DMS153 (cell line): ENCODE data around the gene SPATA20.

ENCODE experiments used
- DNase-seq: peaks from one replicate; lab custom pipeline; 2025; lab: John Stamatoyannopoulos, UW

Gene SPATA20

DNA sequence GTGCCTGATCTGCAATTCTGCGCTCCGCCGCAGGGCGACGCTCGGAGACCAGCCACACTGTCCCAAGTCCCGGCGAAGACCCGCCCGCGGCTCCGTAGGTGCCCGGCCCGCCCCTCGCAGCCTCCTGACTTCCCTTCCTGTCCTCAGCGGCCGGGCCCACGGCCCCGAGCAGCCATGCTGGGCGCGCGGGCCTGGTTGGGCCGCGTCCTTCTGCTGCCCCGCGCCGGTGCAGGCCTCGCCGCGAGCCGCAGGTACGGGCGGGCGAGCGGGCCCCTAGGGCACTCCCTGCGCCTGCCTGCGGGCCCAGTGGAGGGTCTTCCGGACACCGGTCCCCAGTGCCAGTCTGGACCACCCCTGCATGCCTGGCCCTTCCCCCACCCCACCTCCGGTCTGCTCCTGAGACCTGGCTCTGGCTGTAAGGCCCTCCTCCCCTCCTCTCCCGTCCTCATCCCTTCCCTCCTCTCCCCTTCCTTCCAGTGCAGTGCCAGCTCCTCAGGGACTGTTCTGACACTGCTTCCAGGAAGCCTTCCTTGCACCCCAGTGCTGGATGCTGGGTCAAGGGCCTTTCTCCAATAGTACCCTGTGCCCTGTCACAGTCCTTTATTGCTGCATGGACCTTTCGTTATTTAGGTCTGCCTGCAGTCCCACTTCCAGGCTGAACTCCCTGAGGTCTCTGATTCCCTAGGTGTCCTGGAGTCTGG is at the start of gene SPATA20:
TSS of gene SPATA20 (plus strand) at position 140 of the 701 bp plus-strand sequence. CDS start at position 175, 35 bp downstream.
- peak; percentile 81 for DNase-seq

DNA sequence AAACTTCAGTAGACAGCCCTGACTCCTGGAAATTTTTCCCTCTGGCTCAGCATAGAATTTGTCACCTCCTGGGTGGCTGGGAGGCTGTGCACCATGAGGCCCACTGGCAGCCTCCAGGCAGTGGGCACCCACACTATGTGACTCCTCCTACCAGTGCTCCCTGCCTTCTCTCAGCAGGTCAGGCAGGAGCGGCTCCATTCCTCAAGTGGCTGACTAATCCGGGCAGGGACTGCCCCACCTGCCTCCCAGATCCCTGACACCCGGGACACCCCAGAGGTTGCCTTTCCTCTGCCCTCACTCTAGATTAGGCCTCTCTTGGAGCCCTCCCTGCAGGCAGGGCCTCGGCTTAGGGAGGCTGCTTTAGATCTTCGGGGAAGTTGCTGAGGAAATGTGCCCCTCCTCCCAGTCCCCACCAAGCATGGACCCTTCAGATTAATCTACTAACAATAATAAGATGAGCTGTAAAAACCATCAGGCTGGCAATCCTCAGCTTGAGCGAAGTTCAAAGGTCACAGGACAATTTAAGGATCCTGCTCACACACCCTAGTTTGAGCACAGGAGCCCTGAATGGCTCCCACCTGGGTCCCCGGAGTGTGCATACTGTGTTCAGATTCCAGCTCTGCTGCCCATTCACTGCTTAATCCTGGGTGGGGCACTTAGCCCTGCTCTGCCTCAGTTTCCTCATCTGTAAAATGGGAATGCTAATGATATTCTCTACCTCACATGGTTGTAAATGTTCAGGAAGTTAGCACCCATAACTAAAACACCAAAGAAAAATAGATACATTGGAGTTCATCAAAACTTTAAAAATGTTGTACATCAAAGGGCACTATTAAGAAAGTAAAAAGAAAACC is 48.7 kb upstream of the SPATA20 start:
- no peak for DNase-seq

DNA sequence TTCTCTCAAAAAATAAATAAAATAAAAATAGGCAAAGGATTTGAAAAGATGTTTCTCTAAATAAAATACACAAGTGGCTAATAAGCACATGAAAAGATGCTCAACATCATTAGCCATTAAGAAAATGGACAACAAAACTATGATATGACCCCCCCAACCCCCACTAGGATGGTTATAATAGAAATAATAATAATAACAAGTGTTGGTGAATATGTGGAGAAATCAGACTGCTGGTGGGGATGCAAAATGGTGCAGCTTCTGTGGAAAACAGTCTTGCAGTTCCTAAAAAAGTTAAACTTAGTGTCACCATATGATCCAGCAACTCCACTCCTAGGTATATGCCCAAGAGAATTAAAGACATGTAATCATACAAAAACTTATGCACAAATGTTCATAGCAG is 47.7 kb upstream of the SPATA20 start:
- DNase-seq, result no peak

DNA sequence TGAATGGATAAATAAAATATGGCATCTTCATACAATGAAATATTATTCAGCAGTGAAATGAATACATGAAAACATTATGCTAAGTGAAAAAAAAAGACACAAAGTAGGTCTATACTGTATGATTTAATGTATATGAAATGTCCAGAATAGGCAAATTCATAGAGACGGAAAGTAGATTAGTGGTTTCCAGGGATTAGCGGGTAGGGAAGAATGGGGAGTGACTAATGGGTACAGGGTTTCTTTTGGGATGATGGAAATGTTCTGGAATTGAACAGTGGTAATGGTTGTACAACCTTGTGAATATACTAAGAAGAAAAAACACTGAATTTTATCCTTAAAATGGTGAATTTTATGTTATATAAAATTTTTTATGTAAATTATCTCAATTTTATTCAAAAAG is 47.3 kb upstream of the SPATA20 start:
- DNase-seq, result no peak

DNA sequence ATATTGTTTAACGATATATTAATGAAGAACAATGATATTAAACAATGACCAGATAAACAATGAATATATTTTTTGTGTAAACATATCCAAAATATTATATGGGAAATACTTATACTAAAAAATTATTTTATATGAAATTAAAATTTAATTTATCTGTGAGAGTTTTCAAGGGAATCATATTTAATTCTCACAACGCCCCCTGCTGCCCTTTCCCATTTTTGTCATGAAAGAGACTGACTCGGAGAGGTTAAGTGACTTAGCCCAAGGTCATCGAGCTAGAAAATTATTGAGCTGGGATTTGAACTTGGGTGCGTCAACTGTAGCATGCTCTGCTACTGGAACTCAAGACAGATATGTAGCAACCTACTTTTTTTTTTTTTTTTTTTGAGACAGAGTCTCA is 45.9 kb upstream of the SPATA20 start:
- DNase-seq, result no peak

DNA sequence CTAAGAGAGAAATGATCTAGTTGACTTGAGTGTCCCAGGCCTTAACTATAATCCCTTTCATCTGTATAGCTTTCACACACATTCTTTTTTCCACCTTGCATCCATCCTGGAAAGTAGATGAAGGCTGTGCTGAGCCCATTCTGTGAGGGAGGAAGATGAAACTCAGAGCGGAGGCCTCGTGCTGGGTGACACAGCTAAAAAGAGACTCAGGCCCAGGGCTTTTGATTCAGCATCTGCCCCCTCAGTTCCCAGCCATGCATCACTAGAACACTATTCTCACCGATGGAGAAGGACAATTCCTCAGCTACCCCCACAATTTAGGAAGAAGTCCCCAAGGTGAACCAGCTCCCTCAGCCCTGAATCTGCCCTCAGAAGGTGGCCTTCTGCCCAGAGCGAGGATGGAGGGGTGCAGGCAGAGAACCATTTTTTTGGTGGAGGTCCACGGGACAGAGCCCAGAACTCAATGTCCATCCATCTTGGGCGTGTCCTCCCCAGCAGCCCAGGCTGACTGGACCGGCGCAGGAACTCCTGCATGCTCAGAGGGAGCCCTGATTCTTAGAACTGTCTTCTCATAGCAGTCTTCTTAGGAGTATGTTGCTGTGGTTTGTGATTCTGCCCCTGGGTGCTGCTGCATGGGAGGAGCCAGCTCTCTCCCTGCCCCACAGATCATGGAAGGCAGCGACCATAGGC is 44.5 kb upstream of the SPATA20 start:
- no peak for DNase-seq

DNA sequence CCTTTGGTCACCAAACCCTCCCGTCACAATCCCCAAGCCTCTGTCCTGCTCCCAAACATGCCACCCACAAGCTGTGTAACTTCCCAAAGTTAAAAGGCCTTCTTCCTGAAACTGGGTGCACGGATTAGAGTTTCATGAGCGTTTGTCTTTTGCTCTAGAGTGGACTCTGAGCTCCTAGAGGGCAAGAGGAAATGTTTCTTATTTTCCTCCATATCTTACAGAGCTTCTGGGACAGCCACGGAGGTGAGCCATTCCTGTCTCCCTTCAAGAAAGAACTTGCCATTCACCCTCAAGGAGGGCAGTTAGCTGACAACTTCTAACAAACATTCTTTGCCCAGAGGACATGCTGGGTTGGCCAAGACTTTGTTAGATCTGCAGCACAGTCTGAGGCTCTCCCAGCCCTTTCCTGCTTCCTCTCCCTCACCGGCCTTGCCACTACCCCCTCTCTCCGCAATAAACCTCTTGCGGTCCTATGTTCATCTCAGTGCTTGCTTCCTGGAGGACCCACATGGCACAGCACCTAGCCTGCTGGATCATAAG is 41.3 kb upstream of the SPATA20 start:
- DNase-seq, result no peak

DNA sequence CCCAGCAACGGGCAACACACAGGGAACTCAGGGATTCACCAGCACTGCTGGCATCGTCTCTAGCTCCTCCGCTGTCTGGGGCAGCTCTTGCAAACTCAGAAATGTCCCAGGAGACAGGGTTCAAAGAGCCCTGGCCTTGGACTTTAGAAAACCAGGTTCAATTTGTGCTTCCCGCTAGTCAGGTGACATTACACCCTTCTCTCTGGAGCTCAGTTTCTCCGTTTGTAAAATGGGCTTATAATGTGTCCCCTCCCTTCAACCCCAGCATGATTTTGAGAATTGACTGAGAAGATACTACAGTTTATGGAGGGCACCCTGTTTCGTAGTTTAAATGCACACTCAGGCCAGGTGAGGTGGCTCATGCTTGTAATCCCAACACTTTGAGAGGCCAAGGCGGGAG is 40.7 kb upstream of the SPATA20 start:
- no peak for DNase-seq

DNA sequence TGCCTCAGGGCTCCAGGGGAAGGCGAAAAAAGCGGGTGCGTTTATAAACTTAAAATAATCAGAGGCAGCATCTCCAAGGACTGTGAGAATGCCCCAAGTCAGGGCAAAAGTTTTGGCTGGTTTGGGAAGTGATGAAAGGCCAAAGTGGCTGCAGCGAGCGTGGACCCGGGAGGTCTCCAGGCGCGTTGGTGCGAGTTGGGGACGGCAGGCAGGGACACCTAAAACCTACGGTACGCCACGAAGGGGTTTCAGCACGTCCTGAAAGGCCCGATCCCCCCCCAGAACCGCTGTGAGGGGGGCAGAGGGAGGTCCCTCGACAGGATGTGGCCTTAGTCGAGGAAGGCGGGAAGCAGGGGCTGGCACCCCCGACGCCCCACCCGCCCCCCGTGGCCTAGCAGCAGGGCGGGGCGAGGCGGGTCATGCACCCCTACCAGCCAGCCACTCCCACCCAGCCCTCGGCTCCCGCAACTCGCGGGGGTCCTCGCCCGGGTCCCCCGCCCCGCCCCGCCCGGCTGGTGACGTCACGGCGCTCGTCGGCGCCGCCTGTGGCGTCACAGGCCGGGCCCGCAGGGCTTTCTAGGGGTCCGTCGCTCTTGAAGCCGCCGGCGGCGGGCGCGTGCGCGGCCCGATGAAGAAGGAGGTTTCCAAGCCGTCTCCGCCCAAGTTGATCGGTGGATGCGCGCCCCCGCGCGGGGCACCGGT is 39.0 kb upstream of the SPATA20 start, which contains the start of gene MYCBPAP:
TSS of gene MYCBPAP (plus strand) at position 569 of the 702 bp plus-strand sequence. CDS start 236 bp downstream, outside the sequence.
- peak; percentile 35 for DNase-seq

DNA sequence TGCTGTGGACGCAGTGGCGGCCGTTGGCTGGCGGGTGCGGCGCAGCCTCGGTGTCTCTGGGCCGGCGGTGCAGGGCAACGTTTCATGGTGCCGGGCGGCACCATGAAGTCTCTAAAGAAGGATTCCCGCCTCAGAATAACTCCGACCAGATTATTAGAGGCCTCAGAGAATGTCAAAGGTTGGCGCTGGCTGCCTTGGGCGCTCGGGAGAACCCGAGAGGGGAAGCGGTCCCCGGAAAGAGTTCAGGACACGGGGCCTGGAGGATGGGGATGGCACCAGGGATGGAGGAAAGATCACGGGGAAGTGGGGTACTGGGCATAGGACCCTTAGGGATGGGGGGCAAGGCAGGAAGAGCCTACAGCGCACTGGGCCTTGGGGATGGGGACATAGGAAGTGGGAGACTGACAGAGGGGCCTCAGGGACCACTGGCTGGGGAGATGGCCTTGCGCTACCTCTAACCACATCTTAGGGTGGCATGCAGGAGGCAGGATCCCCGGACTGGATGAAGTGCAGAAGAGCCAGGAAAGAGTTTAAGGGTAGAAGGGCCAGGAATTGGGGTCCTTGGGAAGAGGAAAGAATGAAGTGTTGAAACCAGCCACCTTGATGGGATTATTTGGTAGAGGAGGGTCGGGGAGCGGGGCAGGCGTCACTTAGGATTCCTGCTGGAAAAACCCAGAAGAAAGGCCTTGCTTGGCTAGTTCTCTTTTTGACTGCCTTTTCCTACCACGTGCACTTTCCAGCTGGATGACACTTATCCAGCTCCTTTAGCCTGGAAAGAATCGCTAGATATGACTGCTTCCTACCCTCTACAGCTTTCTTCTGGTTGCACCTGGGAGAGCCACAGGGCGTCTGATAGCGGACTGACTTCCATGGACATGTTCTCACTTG is 38.2 kb upstream of the SPATA20 start:
- DNase-seq, result no peak

DNA sequence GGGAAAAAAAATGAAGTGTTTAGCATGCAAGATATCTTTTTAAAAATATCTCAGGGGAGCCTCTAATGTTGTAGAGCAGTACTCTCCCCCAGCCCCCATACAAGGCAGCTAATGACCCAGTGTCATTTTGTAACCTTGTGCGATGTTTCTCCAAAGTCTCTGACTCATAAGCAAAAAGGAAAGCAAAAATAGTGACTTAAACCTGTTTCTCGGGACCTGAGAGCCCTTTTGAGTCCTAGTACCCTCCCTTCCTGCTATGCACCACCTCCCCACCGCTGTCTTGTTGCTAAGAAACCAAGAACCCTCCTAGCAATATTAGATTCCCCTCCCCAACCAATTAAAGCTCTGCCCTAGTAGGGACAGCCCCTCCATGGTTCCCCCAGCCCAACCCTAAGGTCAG is 35.9 kb upstream of the SPATA20 start:
- no peak for DNase-seq

DNA sequence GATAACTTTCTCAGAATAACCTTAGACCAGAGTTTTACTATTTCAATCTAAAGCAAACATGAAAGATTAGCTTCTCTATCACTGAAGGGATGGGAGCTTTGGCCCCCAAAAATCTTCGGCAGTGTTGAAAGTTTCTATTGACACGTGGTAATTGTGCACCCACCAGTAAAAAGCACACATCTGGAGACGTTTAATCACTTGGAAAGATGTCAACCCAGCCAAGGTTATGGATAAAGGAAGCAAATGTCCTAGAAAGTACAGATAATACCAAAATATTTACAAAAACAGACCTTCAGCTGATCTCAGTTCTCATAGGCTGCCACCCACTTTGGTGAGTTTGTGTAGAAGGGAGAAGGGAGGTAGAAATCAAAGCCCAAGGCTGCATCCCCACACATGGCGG is 33.5 kb upstream of the SPATA20 start:
- no peak for DNase-seq

DNA sequence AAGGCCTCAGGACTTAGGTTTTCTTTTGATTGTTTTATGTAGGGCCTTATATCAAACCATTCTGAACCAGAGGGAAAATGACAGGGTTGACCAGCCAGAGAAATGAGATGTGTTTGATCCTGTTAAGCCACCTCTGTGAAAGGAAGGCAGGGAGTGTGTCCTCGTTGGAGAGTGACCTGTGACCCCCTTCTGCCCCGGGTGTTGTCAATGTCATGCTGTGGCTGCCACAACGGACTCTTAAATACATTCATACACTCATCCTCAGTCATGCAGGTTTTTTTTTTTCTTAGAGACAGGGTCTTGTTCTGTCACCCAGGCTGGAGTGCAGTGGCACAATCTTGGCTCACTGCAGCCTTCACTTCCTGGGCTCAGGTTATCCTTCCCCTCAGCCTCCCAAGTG is 32.6 kb upstream of the SPATA20 start:
- DNase-seq, result no peak

DNA sequence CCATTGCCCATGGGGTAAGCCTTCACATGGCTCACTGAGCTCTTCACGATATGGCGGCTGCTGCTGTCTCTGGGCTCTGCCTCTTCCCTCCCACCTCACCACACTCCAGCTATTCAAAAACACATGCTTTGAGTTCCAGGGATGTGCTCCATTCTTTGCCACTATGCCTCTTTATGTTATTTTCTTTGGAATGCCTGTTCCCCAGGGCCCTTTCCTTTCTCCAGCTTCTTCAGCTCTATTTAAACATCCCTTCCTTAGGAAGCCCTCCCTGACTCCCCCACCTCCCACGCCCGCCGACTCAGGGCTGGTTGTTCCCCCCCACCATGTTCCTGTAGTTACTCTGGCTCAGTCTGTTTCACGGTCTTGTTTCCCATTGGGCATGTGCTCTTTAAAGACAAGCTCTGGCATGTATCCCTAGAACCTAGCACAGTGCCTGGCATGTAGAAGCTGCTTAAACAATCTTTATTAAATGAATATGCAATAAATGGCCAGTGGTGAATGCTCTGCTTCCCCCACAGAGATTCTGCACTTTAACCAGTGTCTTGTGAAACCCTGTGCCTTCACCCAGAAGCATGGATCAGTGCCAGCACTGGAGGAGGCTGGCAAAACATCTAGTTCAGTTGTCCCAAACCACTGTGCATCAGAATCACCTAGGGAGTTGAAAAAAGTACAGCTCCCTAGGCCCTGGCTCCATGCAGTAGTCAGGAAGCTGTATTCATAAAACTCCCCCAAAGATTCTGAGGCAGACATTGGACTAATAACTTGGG is 31.9 kb upstream of the SPATA20 start:
- no peak for DNase-seq

DNA sequence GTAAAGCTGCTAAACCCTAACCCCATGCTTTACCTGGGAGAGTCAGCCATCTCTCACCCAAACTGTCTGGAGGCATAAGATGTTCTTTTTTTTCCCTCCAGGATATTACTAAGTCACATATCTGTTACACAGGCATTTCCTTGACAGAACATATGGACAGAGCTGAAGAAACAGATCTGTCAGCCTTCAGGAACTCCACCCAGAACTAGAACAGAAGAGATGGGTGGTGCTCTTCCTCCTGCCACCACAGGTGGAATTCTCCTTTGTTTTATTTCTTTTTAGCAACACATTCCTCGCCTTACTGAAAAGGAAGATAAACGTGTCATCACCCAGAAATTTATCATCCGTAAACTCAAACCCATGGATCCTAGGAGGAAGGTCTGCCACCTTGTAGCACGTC is 30.0 kb upstream of the SPATA20 start:
- no peak for DNase-seq

DNA sequence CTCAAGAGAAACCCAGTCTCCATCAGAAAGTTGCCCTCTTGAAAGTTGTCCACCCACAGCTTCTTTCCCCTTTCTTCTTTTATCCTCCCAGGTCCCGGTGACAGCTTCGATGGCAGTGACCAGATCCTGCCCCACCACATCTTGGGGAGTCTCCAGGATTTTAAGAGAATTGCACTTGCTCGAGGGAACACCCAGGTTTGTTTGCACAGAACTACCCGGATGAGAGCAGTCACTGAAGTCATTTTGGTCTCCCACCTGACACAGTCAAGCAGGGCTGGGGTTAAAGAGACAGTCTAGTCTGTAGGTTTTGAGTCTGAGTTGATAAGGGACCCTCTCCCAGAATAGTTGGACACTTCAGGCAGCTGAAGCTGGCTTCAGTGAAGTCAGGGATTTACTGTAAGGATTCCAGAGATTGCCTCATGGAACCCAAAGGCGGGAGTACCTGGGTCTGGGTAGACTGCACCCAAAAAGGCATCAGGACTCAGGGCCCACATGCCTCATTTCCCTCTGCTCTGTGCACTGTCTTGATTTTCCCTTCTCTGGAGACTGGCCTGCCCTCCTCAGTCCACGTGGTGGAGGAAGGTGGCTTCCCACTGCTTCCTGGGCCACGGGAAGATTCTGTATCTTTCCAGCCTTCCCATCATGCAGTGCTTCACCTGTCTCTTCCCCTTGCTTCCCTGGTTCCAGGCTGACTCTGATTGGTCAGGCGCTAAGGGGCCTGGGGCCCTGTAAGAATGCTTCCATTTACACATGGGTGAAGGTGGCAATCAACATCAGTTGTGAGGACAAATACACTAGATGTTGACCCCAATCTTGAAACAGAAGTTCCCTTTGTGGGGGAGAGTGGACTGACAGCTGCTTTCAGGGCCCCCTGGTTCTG is 29.2 kb upstream of the SPATA20 start:
- no peak for DNase-seq

DNA sequence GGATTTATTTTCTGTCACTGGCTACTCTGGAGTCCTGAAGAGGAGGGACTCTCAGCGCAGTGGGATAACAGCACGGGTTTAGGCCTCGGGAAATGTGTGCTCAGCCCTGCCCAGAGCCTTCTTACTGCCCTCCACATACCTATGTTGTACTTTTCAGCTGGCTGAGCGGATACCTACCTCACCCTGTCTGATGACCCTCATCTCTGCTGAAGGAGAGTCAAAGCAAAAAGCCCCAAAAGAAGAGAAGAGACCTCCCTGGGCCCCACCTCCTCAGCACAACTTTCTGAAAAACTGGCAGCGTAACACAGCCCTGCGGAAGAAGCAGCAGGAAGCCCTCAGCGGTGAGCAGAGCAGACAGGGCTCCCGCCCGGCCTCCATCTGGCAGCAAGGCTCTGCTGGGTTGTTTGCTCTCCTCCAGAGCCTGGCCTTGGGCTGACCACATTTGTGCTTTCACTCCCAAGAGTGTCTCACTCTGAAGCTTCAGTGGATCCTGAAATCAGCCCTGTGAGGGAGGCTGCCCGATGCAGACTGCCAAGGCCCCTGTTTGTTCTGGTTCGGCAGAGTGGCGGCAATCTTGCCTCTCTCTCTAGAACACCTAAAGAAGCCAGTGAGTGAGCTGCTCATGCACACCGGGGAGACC is 28.5 kb upstream of the SPATA20 start:
- no peak for DNase-seq

DNA sequence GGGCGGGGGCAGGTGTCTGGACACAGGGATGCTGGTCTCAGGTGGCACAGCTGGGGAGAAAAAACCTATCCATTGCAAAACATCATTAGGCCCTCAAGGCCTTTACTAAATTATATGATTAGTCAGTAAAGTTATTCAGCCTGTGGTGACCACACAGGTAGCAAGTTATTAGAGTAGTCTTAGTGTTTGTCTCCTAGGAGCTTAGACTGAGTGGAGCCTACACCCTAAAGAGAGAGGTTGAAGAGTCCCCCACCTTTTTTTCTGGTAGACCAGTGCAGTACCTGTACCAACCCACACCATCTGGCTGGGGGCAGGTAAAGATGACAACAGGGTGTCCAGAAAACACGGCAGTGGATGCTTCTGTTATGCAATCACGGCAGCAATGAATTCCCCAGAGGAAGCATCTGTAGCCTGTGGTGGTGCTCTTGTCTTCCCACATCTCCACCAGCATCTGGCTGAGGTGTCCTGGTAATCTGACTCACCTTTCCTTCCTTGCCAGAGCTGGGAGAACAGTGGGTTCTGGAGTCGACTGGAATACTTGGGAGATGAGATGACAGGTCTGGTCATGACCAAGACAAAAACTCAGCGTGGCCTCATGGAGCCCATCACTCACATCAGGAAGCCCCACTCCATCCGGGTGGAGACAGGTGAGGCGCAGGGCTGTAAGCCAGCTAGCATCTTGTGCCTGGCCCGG is 27.7 kb upstream of the SPATA20 start:
- no peak for DNase-seq
